PC-3 (cell line): ENCODE measurements around the gene TGFB1I1. TPM values are rescaled to one million over a fixed set of nuclear protein-coding genes. Genes with fewer than 3 reads are reported as not detected.
A peak's percentile ranks its signal among the peaks of the same experiment; 100 is the strongest.

ENCODE experiments used
- ATAC-seq: fragments of 200-7000 bp; cut with Tn5 transposase; 2 replicates; pipeline ENCODE4 v1.9.1; 2020; ENCODE audit warnings: mild to moderate bottlenecking, moderate library complexity
- BruUV-seq: library from RNA; stranded (reverse); fragments of 400-500 nt; replicated peaks from 2 replicates; lab custom pipeline; 2021; lab: Mats Ljungman, UMichigan
- CTCF ChIA-PET: fragments of 300-600 bp; sonication (Branson Sonifier 250); formaldehyde crosslinking; loops from one replicate; lab custom pipeline; 2022; ENCODE audit warnings: antibody characterized with exemption; lab: Charles Lee
- POLR2A ChIA-PET: fragments of 300-600 bp; sonication (Branson Sonifier 250); formaldehyde crosslinking; loops from one replicate; lab custom pipeline; 2022; ENCODE audit warnings: antibody characterized with exemption; ENCODE audit not compliant: unreplicated experiment; lab: Charles Lee
- DNase-seq: peaks from one replicate; pipeline ENCODE4 v3.0.0-alpha.2; 2015
- H2AFZ ChIP-seq: fragments of 300-600 bp; sonication (generic); 2 replicates; pipeline ENCODE4 v1.6.0; 2016; ENCODE audit warnings: antibody characterized with exemption, low read length
- H3F3A ChIP-seq: fragments of 300-600 bp; sonication (generic); one replicate; pipeline ENCODE4 v1.6.0; 2017; ENCODE audit warnings: antibody characterized with exemption, low read length, control low read depth, mild to moderate bottlenecking; ENCODE audit not compliant: unreplicated experiment
- H3K27ac ChIP-seq: fragments of 300-600 bp; sonication (generic); 2 replicates; pipeline ENCODE4 v1.5.1; 2016; ENCODE audit warnings: mild to moderate bottlenecking, low read length
- H3K27me3 ChIP-seq: fragments of 300-600 bp; sonication (generic); 2 replicates; pipeline ENCODE4 v1.6.1; 2016; ENCODE audit warnings: low read length, mixed read lengths
- H3K36me3 ChIP-seq: fragments of 300-600 bp; sonication (generic); 2 replicates; pipeline ENCODE4 v1.6.1; 2016; ENCODE audit warnings: low read depth, mixed run types, low read length, mixed read lengths
- H3K4me1 ChIP-seq: fragments of 300-600 bp; sonication (generic); 2 replicates; pipeline ENCODE4 v1.5.1; 2016; ENCODE audit warnings: low read length; ENCODE audit not compliant: insufficient read depth
- H3K4me2 ChIP-seq: fragments of 300-600 bp; sonication (generic); 2 replicates; pipeline ENCODE4 v1.6.0; 2016; ENCODE audit warnings: low read length
- H3K4me3 ChIP-seq: fragments of 300-600 bp; sonication (generic); 2 replicates; pipeline ENCODE4 v1.5.1; 2016; ENCODE audit warnings: mild to moderate bottlenecking, low read length, mixed read lengths
- H3K79me2 ChIP-seq: fragments of 300-600 bp; sonication (generic); 2 replicates; pipeline ENCODE4 v1.6.1; 2017; ENCODE audit warnings: low read length, mixed read lengths
- H3K9ac ChIP-seq: fragments of 300-600 bp; sonication (generic); 2 replicates; pipeline ENCODE4 v1.6.0; 2016; ENCODE audit warnings: mild to moderate bottlenecking, low read length
- H3K9me2 ChIP-seq: fragments of 300-600 bp; sonication (generic); replicated peaks from 2 replicates; pipeline ENCODE4 v1.6.1; 2016; ENCODE audit warnings: mixed run types, low read length, mixed read lengths
- H3K9me3 ChIP-seq: fragments of 300-600 bp; sonication (generic); 2 replicates; pipeline ENCODE4 v1.6.1; 2016; ENCODE audit warnings: low read length, mixed read lengths
- H4K20me1 ChIP-seq: fragments of 300-600 bp; sonication (generic); 2 replicates; pipeline ENCODE4 v1.6.1; 2016; ENCODE audit warnings: low read length, mixed read lengths
- CTCF ChIP-seq: fragments of 300-600 bp; sonication (generic); conservative IDR thresholded peaks from 2 replicates; pipeline ENCODE4 v1.5.1; 2017; ENCODE audit warnings: antibody characterized with exemption, low read depth, mild to moderate bottlenecking, low read length
- EZH2 ChIP-seq: fragments of 300-600 bp; sonication (generic); IDR thresholded peaks from one replicate; pipeline ENCODE4 v1.6.1; 2017; ENCODE audit warnings: antibody characterized with exemption, mild to moderate bottlenecking, low read length; ENCODE audit not compliant: unreplicated experiment
- EZH2phosphoT487 ChIP-seq: fragments of 300-600 bp; sonication (generic); IDR thresholded peaks from 2 replicates; pipeline ENCODE4 v1.6.1; 2018; ENCODE audit warnings: mild to moderate bottlenecking, antibody characterized with exemption, low read length, borderline replicate concordance
- intact Hi-C: fragments of 100-400 bp; cut with micrococcal nuclease; formaldehyde crosslinking; loops from 2 replicates; pipeline ENCODE4 v1.9.0; 2023
- total RNA-seq: library from RNA; depleted of rRNA; stranded (reverse); fragments of >200 nt; gene quantifications from 2 replicates; pipeline ENCODE4 v1.2.3, GENCODE V29; 2014

TGFB1I1 gene
- total RNA-seq, 1 experiment from 2014 or later, result 11.2 TPM

GRCh38 chr16:31459687-31460581, 12.0 kb upstream of the TGFB1I1 start:
- H3K4me2 ChIP-seq, result peak overlapping the region; percentile 91
- BruUV-seq, result no TSS peak
- CTCF ChIA-PET, result interaction anchor here (0.6 to 1.1 kb wide), 3 partner anchors 8 to 26 kb away, joined by 3 to 12 read pairs (median 6); no protein-coding TSS in a partner anchor

GRCh38 chr16:31460582-31461002, 11.4 kb upstream of the TGFB1I1 start:
- DNase-seq, result peak; percentile 51

More at GRCh38 chr16:31459687-31460581, 12.0 kb upstream of the TGFB1I1 start:
- no peaks in the 10 kb centered on the region for H3K27me3 ChIP-seq
- intact Hi-C loops, result loop anchor here (2.0 to 10.0 kb wide), 3 partner anchors 237 to 388 kb away; partner anchors contain the start of genes PYCARD, ZNF646 and ZNF668
- no peaks in the 10 kb centered on the region for H3K36me3 ChIP-seq
- H3K9me3 ChIP-seq, result no peaks in the 10 kb centered on the region
- peak overlapping the region; percentile 91 for H2AFZ ChIP-seq
- no peak for TF ChIP-seq CTCF
- TF ChIP-seq EZH2phosphoT487, result no peak
- TF ChIP-seq EZH2, result no peak
- ATAC-seq (peak; percentile 90), DNase-seq (peak; percentile 98)
- no peaks in the 10 kb centered on the region for H3K9me2 ChIP-seq
- no peaks in the 10 kb centered on the region for H3F3A ChIP-seq
- peak overlapping the region; percentile 94 for H3K27ac ChIP-seq
- peak overlapping the region; percentile 77 for H3K4me3 ChIP-seq
- H3K79me2 ChIP-seq, result peaks cover 17% of the 10 kb centered on the region; the same call in 1 of the 2 replicates
- POLR2A ChIA-PET, result interaction anchor here (0.5 to 1.2 kb wide), 4 partner anchors 12 to 339 kb away, joined by 3 to 6 read pairs (median 4); partner anchors contain the start of genes TGFB1I1 and ZNF843
- H3K4me1 ChIP-seq, result peaks cover 13% of the 10 kb centered on the region
- H3K9ac ChIP-seq, result peak overlapping the region; percentile 96
- no peaks in the 10 kb centered on the region for H4K20me1 ChIP-seq

More at GRCh38 chr16:31460582-31461002, 11.4 kb upstream of the TGFB1I1 start:
- H3K27me3 ChIP-seq, result no peaks in the 10 kb centered on the region
- peaks cover 13% of the 10 kb centered on the region for H3K4me1 ChIP-seq
- no peaks in the 10 kb centered on the region for H3K9me2 ChIP-seq
- H2AFZ ChIP-seq, result no peak overlapping the region
- no peaks in the 10 kb centered on the region for H3F3A ChIP-seq
- TF ChIP-seq EZH2phosphoT487 (no peak), CTCF (peak; percentile 65), EZH2 (no peak)
- H4K20me1 ChIP-seq, result no peaks in the 10 kb centered on the region
- no peak for ATAC-seq
- no peak overlapping the region for H3K9ac ChIP-seq
- no peak overlapping the region for H3K27ac ChIP-seq
- ChIA-PET POLR2A (interaction anchor here (0.5 to 1.2 kb wide), 4 partner anchors 11 to 339 kb away, joined by 3 to 6 read pairs (median 4); partner anchors contain the start of genes TGFB1I1 and ZNF843), CTCF (interaction anchor here (0.6 to 1.1 kb wide), 4 partner anchors 9 to 297 kb away, joined by 3 to 12 read pairs (median 4); no protein-coding TSS in a partner anchor)
- no peaks in the 10 kb centered on the region for H3K36me3 ChIP-seq
- H3K9me3 ChIP-seq, result no peaks in the 10 kb centered on the region
- H3K4me2 ChIP-seq, result peak overlapping the region; percentile 91
- peaks cover 17% of the 10 kb centered on the region; the same call in 1 of the 2 replicates for H3K79me2 ChIP-seq
- intact Hi-C loops, result no loop called here
- BruUV-seq, result TSS peak; percentile 61
- peak overlapping the region; percentile 66 for H3K4me3 ChIP-seq
